ENCODE data around the gene SCN7A.

SCN7A gene

DNA sequence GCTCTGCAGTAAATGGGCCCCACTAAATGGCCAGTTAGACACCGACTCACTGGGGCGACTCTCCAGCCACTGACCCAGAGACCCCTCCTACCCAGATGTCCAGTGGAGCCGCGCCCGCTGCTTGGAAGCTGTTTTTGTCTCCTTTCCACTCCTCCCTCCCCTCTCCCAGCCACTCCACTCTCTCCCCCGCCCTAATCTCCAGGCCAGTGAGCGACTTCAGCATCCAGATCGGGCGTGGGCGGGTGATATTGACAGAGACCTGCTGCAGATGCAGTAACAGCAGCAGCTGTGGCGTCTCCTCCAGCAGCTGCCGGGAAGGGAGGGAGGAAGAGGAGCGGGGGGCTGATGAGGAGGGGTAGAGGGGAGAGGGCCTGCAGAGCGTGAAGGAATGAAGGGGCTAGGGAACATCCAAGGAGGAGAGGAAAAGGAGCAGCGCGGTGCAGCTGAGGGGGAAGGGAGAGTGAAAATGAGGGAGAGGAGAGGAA, at the start of gene SCN7A:
Gene SCN7A, minus strand, starts transcription at position 110 of the 485 bp plus-strand sequence. CDS start 16,553 bp downstream, outside the sequence.
- H3K9me3 ChIP-seq (ENCODE audit: low read length): no peaks in the 10 kb centered on the region
- H3K4me1 ChIP-seq (ENCODE audit: insufficient read depth, low read length): peaks cover 13% of the 10 kb centered on the region
- no peaks in the 10 kb centered on the region for H3K36me3 ChIP-seq (ENCODE audit: insufficient read depth, low read length)
- H2AFZ ChIP-seq (ENCODE audit: low read depth, low read length): peak within 1 kb of the TSS; percentile 41
- H3K4me3 ChIP-seq (ENCODE audit: low read length): peak within 1 kb of the TSS; percentile 40
- no peaks in the 10 kb centered on the region for H3K27me3 ChIP-seq (ENCODE audit: insufficient read depth, low read length)

DNA sequence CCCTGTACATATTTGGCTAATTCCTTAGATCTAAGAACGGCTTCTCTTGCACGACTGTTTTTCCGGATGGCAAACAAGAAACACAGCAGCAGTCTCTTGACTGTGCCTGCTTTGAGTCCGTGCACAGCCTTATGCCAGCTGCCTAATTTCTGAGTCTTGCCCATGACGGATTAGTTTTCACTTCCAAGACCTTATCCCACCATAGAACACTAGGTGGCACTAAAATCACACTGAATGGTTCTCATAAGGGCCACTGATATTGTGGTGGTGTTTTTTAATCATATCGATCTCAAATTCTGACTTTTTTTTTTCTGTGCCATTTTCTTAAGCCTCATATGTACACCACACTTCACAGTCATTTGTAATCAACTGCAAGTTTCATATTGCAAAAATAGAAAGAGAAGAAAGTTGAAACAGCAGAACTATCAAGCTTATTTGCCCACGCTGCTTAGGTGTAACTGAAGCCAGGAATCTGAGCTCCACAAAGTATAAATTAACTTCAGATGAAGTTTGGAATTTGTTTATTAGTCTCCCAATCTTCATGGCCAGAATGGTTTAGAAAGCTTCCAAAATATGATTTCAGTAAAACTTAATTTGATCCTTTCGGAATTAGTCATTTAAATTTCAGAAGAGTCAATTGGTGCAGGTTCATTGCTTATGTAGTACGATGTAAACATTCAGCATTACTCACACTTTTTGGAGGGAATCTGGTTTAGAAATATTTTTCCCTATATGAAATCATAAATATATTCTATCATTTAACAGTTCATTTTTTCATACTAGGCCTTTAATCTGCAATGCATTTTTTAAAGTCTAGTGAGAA, 45.5 kb upstream of the SCN7A start:
- Histone ChIP-seq H3K27me3 (ENCODE audit: insufficient read depth, low read length) (no peaks in the 10 kb centered on the region), H2AFZ (ENCODE audit: low read depth, low read length) (peak overlapping the region; percentile 77), H3K9me3 (ENCODE audit: low read length) (no peaks in the 10 kb centered on the region), H3K4me1 (ENCODE audit: insufficient read depth, low read length) (peaks cover 4% of the 10 kb centered on the region), H3K36me3 (ENCODE audit: insufficient read depth, low read length) (no peaks in the 10 kb centered on the region), H3K4me3 (ENCODE audit: low read length) (no peak overlapping the region)

DNA sequence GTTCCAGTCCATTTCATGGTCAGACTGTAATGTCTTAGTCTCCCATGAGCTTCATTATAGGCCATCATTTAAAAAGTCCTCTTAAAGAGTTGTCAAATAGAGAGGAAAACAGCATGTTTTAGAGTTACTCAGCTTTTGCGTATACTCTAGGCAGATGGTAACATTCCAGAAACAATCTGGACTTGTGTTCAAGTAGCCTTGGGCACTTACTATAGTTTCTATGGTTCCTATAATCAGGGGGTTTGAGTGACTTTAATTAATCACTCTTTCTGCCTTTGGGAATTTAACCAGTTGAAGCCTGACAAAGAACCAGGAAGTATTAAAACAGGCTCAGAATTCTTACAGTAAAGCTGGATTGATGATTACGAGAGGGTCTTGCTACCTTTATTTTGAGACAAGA, 42.1 kb upstream of the SCN7A start:
- Histone ChIP-seq H3K9me3 (ENCODE audit: low read length) (no peaks in the 10 kb centered on the region), H3K36me3 (ENCODE audit: insufficient read depth, low read length) (no peaks in the 10 kb centered on the region), H3K4me3 (ENCODE audit: low read length) (no peak overlapping the region), H3K4me1 (ENCODE audit: insufficient read depth, low read length) (peaks cover 4% of the 10 kb centered on the region), H3K27me3 (ENCODE audit: insufficient read depth, low read length) (no peaks in the 10 kb centered on the region), H2AFZ (ENCODE audit: low read depth, low read length) (no peak overlapping the region)

DNA sequence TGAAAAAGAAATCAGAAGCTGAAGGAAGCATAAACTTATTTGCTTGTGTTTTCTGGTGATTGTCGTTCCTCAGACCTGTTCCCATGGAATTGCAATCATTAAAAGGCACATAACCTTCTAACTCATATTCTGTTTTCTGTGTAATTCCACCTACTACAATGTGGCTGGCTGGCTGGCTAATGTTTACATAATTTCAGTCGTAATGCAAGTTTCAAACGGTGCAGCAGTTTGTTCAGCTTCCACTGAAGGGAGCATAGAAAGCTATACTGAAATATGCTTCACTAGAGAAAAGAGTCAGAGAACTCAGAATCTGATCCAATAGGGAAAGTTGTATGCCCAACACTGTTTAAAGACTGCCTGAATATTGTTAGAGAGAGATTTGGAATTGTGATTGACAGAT, 27.1 kb upstream of the SCN7A start:
- H3K27me3 ChIP-seq (ENCODE audit: insufficient read depth, low read length): no peaks in the 10 kb centered on the region
- no peak overlapping the region for H3K4me3 ChIP-seq (ENCODE audit: low read length)
- H3K4me1 ChIP-seq (ENCODE audit: insufficient read depth, low read length): peaks cover 5% of the 10 kb centered on the region
- no peaks in the 10 kb centered on the region for H3K36me3 ChIP-seq (ENCODE audit: insufficient read depth, low read length)
- H2AFZ ChIP-seq (ENCODE audit: low read depth, low read length): no peak overlapping the region
- no peaks in the 10 kb centered on the region for H3K9me3 ChIP-seq (ENCODE audit: low read length)

DNA sequence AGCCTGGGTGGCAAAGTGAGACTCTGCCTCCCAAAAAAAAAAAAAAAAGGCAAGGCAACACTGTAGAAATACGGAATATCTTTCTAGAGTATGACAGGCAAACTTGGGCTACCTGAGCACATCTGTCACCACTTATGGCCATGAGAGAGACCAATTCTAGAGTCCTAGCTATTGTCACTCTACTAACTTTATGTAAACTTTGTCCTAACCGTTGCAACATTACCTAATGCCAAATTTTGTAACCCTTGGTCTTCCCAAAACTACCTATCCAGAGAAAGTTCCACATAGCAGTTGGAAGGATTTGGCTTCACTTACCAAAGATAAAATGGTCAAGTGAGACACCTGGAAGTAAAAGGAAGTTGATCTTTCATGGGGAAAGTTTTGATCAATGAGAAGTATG, 26.6 kb upstream of the SCN7A start:
- H3K4me1 ChIP-seq (ENCODE audit: insufficient read depth, low read length): peaks cover 5% of the 10 kb centered on the region

DNA sequence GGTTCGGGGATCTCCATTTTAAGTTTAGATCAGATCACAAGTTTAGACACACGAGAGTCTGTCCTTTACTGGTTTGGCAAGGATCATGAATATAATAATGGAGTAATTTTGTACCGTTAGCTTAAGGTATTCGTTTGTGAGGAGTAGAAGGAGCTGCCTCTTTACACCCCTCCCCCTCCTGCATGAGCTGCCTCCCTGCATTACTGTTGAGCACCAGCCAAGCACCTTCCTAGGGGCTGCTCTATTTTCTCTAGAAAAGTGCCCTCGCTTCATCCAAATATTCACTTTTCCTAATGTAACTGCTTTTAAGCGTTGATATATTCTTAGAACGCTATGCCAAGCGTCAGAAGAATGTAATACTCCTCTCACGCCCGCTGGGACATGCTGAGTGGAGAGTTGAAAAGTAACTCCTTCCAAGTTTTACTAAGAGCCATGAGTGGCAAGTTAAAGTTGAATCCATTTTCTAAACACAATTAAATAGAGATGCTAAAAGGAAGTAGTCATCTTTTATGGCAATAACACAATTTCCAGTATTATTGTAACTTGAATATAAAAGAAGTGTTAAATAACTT, 25.4 kb upstream of the SCN7A start:
- Histone ChIP-seq H3K27me3 (ENCODE audit: insufficient read depth, low read length) (no peaks in the 10 kb centered on the region), H3K36me3 (ENCODE audit: insufficient read depth, low read length) (no peaks in the 10 kb centered on the region), H3K9me3 (ENCODE audit: low read length) (no peaks in the 10 kb centered on the region), H3K4me1 (ENCODE audit: insufficient read depth, low read length) (peaks cover 6% of the 10 kb centered on the region), H2AFZ (ENCODE audit: low read depth, low read length) (no peak overlapping the region), H3K4me3 (ENCODE audit: low read length) (no peak overlapping the region)

More for the DNA sequence above, 26.6 kb upstream of the SCN7A start:
- Histone ChIP-seq H3K27me3 (ENCODE audit: insufficient read depth, low read length) (no peaks in the 10 kb centered on the region), H3K9me3 (ENCODE audit: low read length) (no peaks in the 10 kb centered on the region), H2AFZ (ENCODE audit: low read depth, low read length) (no peak overlapping the region), H3K36me3 (ENCODE audit: insufficient read depth, low read length) (no peaks in the 10 kb centered on the region), H3K4me3 (ENCODE audit: low read length) (no peak overlapping the region)

DNA sequence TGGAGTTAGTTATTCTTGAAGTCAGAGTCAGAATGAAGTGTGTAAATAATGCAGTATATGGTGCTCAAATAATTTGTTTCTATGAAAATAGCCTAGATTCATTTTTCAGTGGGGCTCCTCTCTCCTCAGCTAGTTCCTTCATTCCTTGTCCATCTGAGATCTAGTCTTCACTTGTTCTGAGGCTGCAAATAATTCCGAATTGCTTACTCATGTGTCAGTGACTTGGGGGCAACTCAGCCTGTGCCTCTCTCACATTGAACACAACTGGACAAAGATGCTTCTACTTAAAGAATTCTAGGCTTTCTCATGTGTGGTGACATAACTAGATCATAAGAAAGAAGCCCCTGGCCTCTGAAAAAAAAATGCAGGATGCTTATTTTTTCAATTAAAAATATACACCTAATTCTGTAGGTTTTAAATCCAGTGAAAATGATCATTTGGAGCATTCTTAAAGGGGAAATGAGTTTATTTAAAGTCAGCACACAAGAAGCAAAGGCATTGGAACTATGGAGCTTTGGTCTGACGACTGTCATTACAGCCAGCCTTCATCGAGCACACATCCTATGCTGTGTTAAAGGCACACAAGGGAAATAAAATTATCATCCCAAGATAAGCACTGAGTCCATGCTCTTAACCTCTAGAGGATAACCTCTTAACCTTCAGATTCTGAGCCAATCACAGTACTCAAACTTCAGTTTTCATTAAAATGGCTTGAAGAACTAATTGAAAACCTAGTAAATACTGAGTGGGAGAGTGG, 24.8 kb upstream of the SCN7A start:
- Histone ChIP-seq H3K4me3 (ENCODE audit: low read length) (no peak overlapping the region), H3K4me1 (ENCODE audit: insufficient read depth, low read length) (peaks cover 10% of the 10 kb centered on the region), H3K36me3 (ENCODE audit: insufficient read depth, low read length) (no peaks in the 10 kb centered on the region), H3K9me3 (ENCODE audit: low read length) (no peaks in the 10 kb centered on the region), H3K27me3 (ENCODE audit: insufficient read depth, low read length) (no peaks in the 10 kb centered on the region), H2AFZ (ENCODE audit: low read depth, low read length) (no peak overlapping the region)

DNA sequence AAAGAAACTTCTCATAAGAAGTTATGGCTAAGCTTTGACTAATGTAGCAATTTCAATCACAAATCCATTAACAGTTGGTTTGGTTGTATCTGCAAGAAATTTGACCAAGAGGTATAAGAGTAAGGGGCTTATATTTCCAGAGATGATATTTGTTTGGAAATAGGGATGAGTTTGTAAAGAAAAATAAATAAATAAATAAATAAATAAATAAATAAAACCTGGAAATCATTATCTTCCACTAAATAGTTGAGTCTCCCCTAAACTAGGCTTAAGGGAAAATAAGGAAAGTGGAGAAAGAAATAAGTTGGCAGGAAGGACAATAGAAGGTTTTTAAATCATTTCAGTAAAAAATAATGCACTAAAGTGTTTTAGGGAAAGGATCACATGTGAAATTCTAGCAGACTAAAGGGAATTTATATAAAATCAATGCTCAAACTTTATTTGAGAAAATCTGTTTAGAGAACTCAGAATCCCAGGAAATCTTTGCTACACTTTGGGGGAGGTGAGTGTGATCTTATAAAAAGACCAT, 23.5 kb upstream of the SCN7A start:
- Histone ChIP-seq H2AFZ (ENCODE audit: low read depth, low read length) (no peak overlapping the region), H3K36me3 (ENCODE audit: insufficient read depth, low read length) (no peaks in the 10 kb centered on the region), H3K9me3 (ENCODE audit: low read length) (no peaks in the 10 kb centered on the region), H3K27me3 (ENCODE audit: insufficient read depth, low read length) (no peaks in the 10 kb centered on the region), H3K4me1 (ENCODE audit: insufficient read depth, low read length) (peaks cover 10% of the 10 kb centered on the region), H3K4me3 (ENCODE audit: low read length) (no peak overlapping the region)

DNA sequence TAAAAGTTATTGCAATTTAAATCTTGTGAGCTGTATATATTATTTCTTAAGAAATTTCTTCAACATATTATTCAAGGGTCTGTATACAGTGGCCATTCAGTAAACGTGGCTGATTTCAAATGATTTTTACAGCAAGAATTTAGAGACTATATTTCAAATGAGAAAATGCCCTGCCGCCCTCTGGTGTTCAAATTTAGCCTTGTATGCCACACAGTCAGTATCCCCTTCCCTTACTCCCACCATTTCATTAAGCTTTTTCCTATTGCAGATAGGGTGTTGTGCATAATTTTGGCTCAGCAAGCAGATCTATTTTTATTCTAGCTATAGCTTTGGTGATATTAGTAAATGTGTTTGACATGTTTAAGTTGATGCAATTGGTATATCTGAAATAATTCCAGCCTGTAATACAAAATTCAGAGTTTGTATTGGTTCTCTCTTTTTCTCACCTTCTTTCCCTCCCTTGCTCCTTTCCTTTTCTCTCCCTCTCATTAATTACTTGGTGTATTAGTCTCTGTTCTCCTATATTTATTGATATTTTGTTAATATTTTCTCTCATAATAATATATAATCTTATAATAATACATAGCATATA, 22.8 kb upstream of the SCN7A start:
- no peaks in the 10 kb centered on the region for H3K9me3 ChIP-seq (ENCODE audit: low read length)
- no peaks in the 10 kb centered on the region for H3K27me3 ChIP-seq (ENCODE audit: insufficient read depth, low read length)
- H3K4me3 ChIP-seq (ENCODE audit: low read length): no peak overlapping the region
- no peaks in the 10 kb centered on the region for H3K36me3 ChIP-seq (ENCODE audit: insufficient read depth, low read length)
- no peak overlapping the region for H2AFZ ChIP-seq (ENCODE audit: low read depth, low read length)
- H3K4me1 ChIP-seq (ENCODE audit: insufficient read depth, low read length): peaks cover 10% of the 10 kb centered on the region

DNA sequence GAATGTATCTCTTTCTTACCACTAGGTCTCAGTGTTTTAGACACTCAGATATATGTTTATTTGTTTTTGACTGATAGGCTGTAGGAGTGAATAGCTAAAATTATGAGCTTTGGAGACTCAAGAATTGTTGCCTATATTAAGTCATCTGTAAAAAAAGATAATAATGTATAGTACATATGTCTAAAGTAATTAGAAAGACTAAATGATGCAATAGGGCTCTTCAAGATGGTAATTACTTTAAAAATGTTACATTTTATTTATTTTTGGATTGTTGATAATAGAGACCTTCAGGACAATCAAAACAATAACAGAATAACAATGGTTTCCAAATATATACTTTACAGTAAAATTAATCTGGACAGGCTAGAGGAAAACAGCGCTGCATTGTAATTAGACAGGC, 19.9 kb upstream of the SCN7A start:
- Histone ChIP-seq H3K36me3 (ENCODE audit: insufficient read depth, low read length) (no peaks in the 10 kb centered on the region), H3K27me3 (ENCODE audit: insufficient read depth, low read length) (no peaks in the 10 kb centered on the region), H3K9me3 (ENCODE audit: low read length) (no peaks in the 10 kb centered on the region), H2AFZ (ENCODE audit: low read depth, low read length) (no peak overlapping the region), H3K4me1 (ENCODE audit: insufficient read depth, low read length) (peaks cover 10% of the 10 kb centered on the region), H3K4me3 (ENCODE audit: low read length) (no peak overlapping the region)

DNA sequence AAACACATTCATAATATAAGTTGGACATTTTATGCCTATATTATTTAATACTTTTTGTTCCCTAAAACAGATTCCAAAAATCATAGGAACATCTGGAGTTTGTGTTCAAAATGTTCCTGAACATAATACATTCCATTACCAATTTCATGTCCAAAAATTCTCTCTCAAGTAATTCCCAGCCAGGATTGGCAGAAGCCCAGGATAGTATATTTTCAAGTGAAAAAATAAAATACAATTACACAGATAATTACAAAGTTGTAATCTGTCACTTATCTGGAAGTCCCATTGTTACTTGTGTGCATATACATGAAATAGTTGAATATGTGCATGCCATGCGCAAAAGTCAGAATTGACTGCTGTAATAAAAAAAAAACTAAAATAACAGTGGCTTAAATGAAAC, 5.2 kb upstream of the SCN7A start:
- H2AFZ ChIP-seq (ENCODE audit: low read depth, low read length): no peak overlapping the region
- no peaks in the 10 kb centered on the region for H3K9me3 ChIP-seq (ENCODE audit: low read length)
- no peaks in the 10 kb centered on the region for H3K36me3 ChIP-seq (ENCODE audit: insufficient read depth, low read length)
- no peaks in the 10 kb centered on the region for H3K27me3 ChIP-seq (ENCODE audit: insufficient read depth, low read length)
- no peak overlapping the region for H3K4me3 ChIP-seq (ENCODE audit: low read length)
- H3K4me1 ChIP-seq (ENCODE audit: insufficient read depth, low read length): peaks cover 8% of the 10 kb centered on the region

DNA sequence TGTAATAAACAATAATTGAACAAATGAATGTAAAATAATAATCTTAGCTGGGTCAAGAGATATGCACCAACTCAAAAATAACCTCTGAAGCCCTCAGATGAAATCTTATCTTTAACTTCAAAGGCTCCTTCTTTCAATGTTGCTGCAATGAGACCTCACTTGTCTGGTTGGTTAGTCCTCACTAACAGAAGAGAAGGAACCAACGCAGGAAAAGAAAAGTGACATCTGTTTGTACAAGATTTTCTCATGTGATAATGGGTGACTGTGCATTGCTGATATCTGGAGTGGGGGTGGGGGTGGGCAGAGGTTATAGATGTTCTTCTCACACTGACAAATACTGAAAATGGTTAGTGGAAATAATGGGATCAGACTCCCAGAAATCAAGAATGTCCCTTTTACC, 2.6 kb downstream of the SCN7A start:
- Histone ChIP-seq H2AFZ (ENCODE audit: low read depth, low read length) (no peak overlapping the region), H3K4me1 (ENCODE audit: insufficient read depth, low read length) (peaks cover 13% of the 10 kb centered on the region), H3K9me3 (ENCODE audit: low read length) (no peaks in the 10 kb centered on the region), H3K27me3 (ENCODE audit: insufficient read depth, low read length) (no peaks in the 10 kb centered on the region), H3K4me3 (ENCODE audit: low read length) (no peak overlapping the region), H3K36me3 (ENCODE audit: insufficient read depth, low read length) (no peaks in the 10 kb centered on the region)

DNA sequence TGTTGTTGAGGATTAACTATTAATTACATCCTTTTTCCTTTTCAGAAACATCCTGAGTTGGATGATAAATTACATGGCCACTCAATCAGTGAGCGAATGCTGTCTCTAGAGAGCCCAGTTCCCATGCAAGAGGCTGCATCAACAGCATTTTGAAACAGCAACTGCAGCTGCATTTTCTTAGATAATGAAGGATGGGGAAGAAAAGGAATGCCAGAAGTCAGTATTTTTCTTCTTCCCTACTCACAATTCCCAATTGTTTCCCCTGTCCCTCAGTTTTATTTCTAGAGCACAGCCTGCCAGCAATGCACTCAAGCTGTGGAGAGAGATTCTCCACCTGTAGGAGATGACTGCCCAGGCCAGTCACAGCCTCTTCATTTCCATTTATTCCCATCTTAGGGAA, 6.9 kb downstream of the SCN7A start:
- H3K27me3 ChIP-seq (ENCODE audit: insufficient read depth, low read length): no peaks in the 10 kb centered on the region
- no peak overlapping the region for H2AFZ ChIP-seq (ENCODE audit: low read depth, low read length)
- peaks cover 2% of the 10 kb centered on the region for H3K9me3 ChIP-seq (ENCODE audit: low read length)
- no peaks in the 10 kb centered on the region for H3K4me1 ChIP-seq (ENCODE audit: insufficient read depth, low read length)
- no peaks in the 10 kb centered on the region for H3K36me3 ChIP-seq (ENCODE audit: insufficient read depth, low read length)
- no peak overlapping the region for H3K4me3 ChIP-seq (ENCODE audit: low read length)
